DND-41 (cell line): ENCODE measurements around the gene VSNL1.

Experiments
- CTCF ChIP-seq: IDR thresholded peaks from 2 replicates; pipeline ENCODE4 v1.5.1; 2012; ENCODE audit warnings: borderline replicate concordance, low read length, moderate library complexity, mild to moderate bottlenecking; ENCODE audit not compliant: poor library complexity, severe bottlenecking; ENCODE audit errors: extremely low read depth
- EZH2 ChIP-seq: IDR thresholded peaks from 3 replicates; pipeline ENCODE4 v1.6.1; 2012; ENCODE audit warnings: borderline replicate concordance, low read depth, mild to moderate bottlenecking, moderate library complexity, low read length, inconsistent platforms; ENCODE audit not compliant: severe bottlenecking

GRCh38 chr2:17538022-17538843 lies 2.3 kb upstream of the VSNL1 start:
- TF ChIP-seq CTCF (no peak), EZH2 (no peak)
